Ramos (cell line): ENCODE results near the gene ZNF835.
"Not testable (repeated sequence)": the region's sequence is repeated elsewhere in the genome, so short reads cannot be mapped to it uniquely, and the experiment has no call there.

Experiments
- in situ Hi-C: fragments of 300-500 bp; cut with MboI; formaldehyde crosslinking; loops from one replicate; pipeline ENCODE4 v1.14.3; 2022; ENCODE audit warnings: low sequenced_read_pairs; ENCODE audit not compliant: unreplicated experiment

The ZNF835 gene

GRCh38 chr19:56671613-56671994 is at the start of gene ZNF835:
Gene ZNF835 (minus strand): TSS chr19:56671757. CDS start chr19:56665198, 6,559 bp downstream.
- in situ Hi-C loops, result no loop called here

GRCh38 chr19:56720281-56720680 is 48.7 kb upstream of the ZNF835 start:
- in situ Hi-C loops, result no loop called here

GRCh38 chr19:56718231-56718630 is 46.7 kb upstream of the ZNF835 start:
- in situ Hi-C loops, result no loop called here

GRCh38 chr19:56712611-56713276 is 41.2 kb upstream of the ZNF835 start:
- in situ Hi-C loops, result no loop called here

GRCh38 chr19:56710437-56710836 is 38.9 kb upstream of the ZNF835 start:
- in situ Hi-C loops, result no loop called here

- in situ Hi-C loops, result no loop called here
Observed at GRCh38 chr19:56707821-56708220, 36.3 kb upstream of the ZNF835 start.

GRCh38 chr19:56705939-56706338 is 34.4 kb upstream of the ZNF835 start:
- in situ Hi-C loops, result no loop called here

- in situ Hi-C loops, result no loop called here
Observed at GRCh38 chr19:56701895-56702294, 30.3 kb upstream of the ZNF835 start.

- in situ Hi-C loops, result no loop called here
Observed at GRCh38 chr19:56699552-56699951, 28.0 kb upstream of the ZNF835 start.

GRCh38 chr19:56692206-56692895 is 20.8 kb upstream of the ZNF835 start:
- in situ Hi-C loops, result no loop called here

- in situ Hi-C loops, result no loop called here
Observed at GRCh38 chr19:56690670-56691069, 19.1 kb upstream of the ZNF835 start.

- in situ Hi-C loops, result no loop called here
Observed at GRCh38 chr19:56689198-56689597, 17.6 kb upstream of the ZNF835 start.

GRCh38 chr19:56687031-56687430 is 15.5 kb upstream of the ZNF835 start:
- in situ Hi-C loops, result no loop called here

GRCh38 chr19:56683116-56683515 is 11.6 kb upstream of the ZNF835 start:
- in situ Hi-C loops, result no loop called here

GRCh38 chr19:56681702-56682101 is 10.1 kb upstream of the ZNF835 start:
- in situ Hi-C loops, result no loop called here

- in situ Hi-C loops, result no loop called here
Observed at GRCh38 chr19:56678205-56678604, 6.6 kb upstream of the ZNF835 start.

- in situ Hi-C loops, result not testable (repeated sequence)
Observed at GRCh38 chr19:56672610-56673009, 1.1 kb upstream of the ZNF835 start.

- in situ Hi-C loops, result no loop called here
Observed at GRCh38 chr19:56670961-56671612, 470 bp downstream of the ZNF835 start.

- in situ Hi-C loops, result no loop called here
Observed at GRCh38 chr19:56670401-56670960, 1.1 kb downstream of the ZNF835 start.

GRCh38 chr19:56668676-56669075 is 2.9 kb downstream of the ZNF835 start:
- in situ Hi-C loops, result no loop called here

GRCh38 chr19:56667311-56667870 is 4.2 kb downstream of the ZNF835 start:
- in situ Hi-C loops, result no loop called here
